HepG2 (cell line): Measurements from ENCODE around the gene RAB33B. TPM values are rescaled to one million over a fixed set of nuclear protein-coding genes. Genes with fewer than 3 reads are reported as not detected.
A peak's percentile ranks its signal among the peaks of the same experiment; 100 is the strongest.

Experiments
- AHR ChIP-seq: IDR thresholded peaks from 2 replicates; pipeline ENCODE4 v1.6.1; 2018; ENCODE audit warnings: missing genetic modification reagents, missing compliant biosample characterization
- CREM ChIP-seq, 2 experiments: sonication (generic) in 1 of 2; formaldehyde crosslinking in 1 of 2; IDR thresholded peaks; 2 replicates each; pipeline versions ENCODE4 v1.4.0 to v1.6.1; 2016 to 2020; ENCODE audit warnings: antibody characterized with exemption in 1 of 2, mild to moderate bottlenecking in 1 of 2, missing genetic modification reagents in 1 of 2
- FOSL1 ChIP-seq: sonication (generic); formaldehyde crosslinking; IDR thresholded peaks from 2 replicates; pipeline ENCODE4 v1.9.0; 2021; ENCODE audit warnings: missing genetic modification reagents, borderline replicate concordance
- GTF3A ChIP-seq: sonication (generic); formaldehyde crosslinking; conservative IDR thresholded peaks from 2 replicates; pipeline ENCODE4 v1.4.0; 2020; ENCODE audit warnings: mild to moderate bottlenecking, missing genetic modification reagents
- IKZF4 ChIP-seq: sonication (generic); formaldehyde crosslinking; IDR thresholded peaks from 2 replicates; pipeline ENCODE4 v1.5.1; 2020; ENCODE audit warnings: borderline replicate concordance, mild to moderate bottlenecking, low read depth, missing genetic modification reagents; ENCODE audit errors: not compliant biosample characterization
- KDM4B ChIP-seq: sonication (generic); formaldehyde crosslinking; IDR thresholded peaks from 2 replicates; pipeline ENCODE4 v1.4.0; 2020; ENCODE audit warnings: missing genetic modification reagents
- NCOR1 ChIP-seq: fragments of 200-600 bp; sonication (generic); IDR thresholded peaks from 2 replicates; pipeline ENCODE4 v1.7.0; 2017; ENCODE audit warnings: antibody characterized with exemption, low read length, borderline replicate concordance
- NR2F6 ChIP-seq, 2 experiments: IDR thresholded peaks; 2 replicates each; pipeline ENCODE4 v1.6.1; 2016; ENCODE audit warnings: antibody characterized with exemption in 1 of 2, mild to moderate bottlenecking in 1 of 2
- PITX1 ChIP-seq: sonication (generic); formaldehyde crosslinking; IDR thresholded peaks from 2 replicates; pipeline ENCODE4 v1.5.1; 2020; ENCODE audit warnings: mild to moderate bottlenecking, missing genetic modification reagents
- POGZ ChIP-seq: sonication (generic); formaldehyde crosslinking; IDR thresholded peaks from 2 replicates; pipeline ENCODE4 v1.4.0; 2020; ENCODE audit warnings: mild to moderate bottlenecking, missing genetic modification reagents
- RBAK ChIP-seq: sonication (generic); formaldehyde crosslinking; IDR thresholded peaks from 2 replicates; pipeline ENCODE4 v1.5.1; 2020; ENCODE audit warnings: mild to moderate bottlenecking, missing genetic modification reagents
- SKIL ChIP-seq: sonication (generic); formaldehyde crosslinking; IDR thresholded peaks from 2 replicates; pipeline ENCODE4 v1.8.0; 2022; ENCODE audit warnings: missing genetic modification reagents, mild to moderate bottlenecking, moderate library complexity, borderline replicate concordance
- THYN1 ChIP-seq: sonication (generic); formaldehyde crosslinking; IDR thresholded peaks from 2 replicates; pipeline ENCODE4 v1.8.1; 2023; ENCODE audit warnings: low read depth, mild to moderate bottlenecking, moderate library complexity, missing genetic modification reagents, borderline replicate concordance
- ZFP82 ChIP-seq: sonication (generic); formaldehyde crosslinking; IDR thresholded peaks from 2 replicates; pipeline ENCODE4 v1.5.1; 2020; ENCODE audit warnings: mild to moderate bottlenecking, missing genetic modification reagents, borderline replicate concordance
- ZNF503 ChIP-seq: sonication (generic); formaldehyde crosslinking; IDR thresholded peaks from 2 replicates; pipeline ENCODE4 v1.4.0; 2020; ENCODE audit warnings: missing genetic modification reagents
- ZNF597 ChIP-seq: sonication (generic); formaldehyde crosslinking; IDR thresholded peaks from 2 replicates; pipeline ENCODE4 v1.5.0; 2020; ENCODE audit warnings: missing genetic modification reagents
- ZNF709 ChIP-seq: sonication (generic); formaldehyde crosslinking; IDR thresholded peaks from 2 replicates; pipeline ENCODE4 v1.5.0; 2020; ENCODE audit warnings: mild to moderate bottlenecking, missing genetic modification reagents
- ZNF780A ChIP-seq: sonication (generic); formaldehyde crosslinking; IDR thresholded peaks from 2 replicates; pipeline ENCODE4 v1.8.0; 2022; ENCODE audit warnings: mild to moderate bottlenecking, missing genetic modification reagents, moderate library complexity
- ZSCAN9 ChIP-seq: IDR thresholded peaks from 2 replicates; pipeline ENCODE4 v1.6.1; 2016; ENCODE audit warnings: borderline replicate concordance
- ZZZ3 ChIP-seq: sonication (generic); formaldehyde crosslinking; IDR thresholded peaks from 2 replicates; pipeline ENCODE4 v1.4.0; 2020; ENCODE audit warnings: missing genetic modification reagents, mild to moderate bottlenecking, borderline replicate concordance
- polyA plus RNA-seq, 8 experiments: library from polyadenylated mRNA; depleted of rRNA in 3 of 8; stranded (reverse) in 7 of 8; unstranded in 1 of 8; fragments of >200 nt; fragmentation: Illumina TruSeq in 4 of 8; extraction: Trizol in 4 of 8; gene quantifications; 2 replicates each; pipeline versions ENCODE4 v1.2.1 to v1.2.3, GENCODE V29; 2011 to 2016; ENCODE audit warnings: low read depth in 4 of 8, missing spikeins in 1 of 8, mixed read lengths in 1 of 8; ENCODE audit not compliant: insufficient read depth in 1 of 8
- total RNA-seq, 5 experiments: library from RNA; depleted of rRNA; stranded (reverse); fragments of >200 nt; fragmentation: Illumina TruSeq; extraction: Trizol; gene quantifications; 2 replicates each; pipeline ENCODE4 v1.2.3, GENCODE V29; 2016; ENCODE audit warnings: low read depth in 1 of 5
- TF ChIP-seq, protein P1 (sequence below): sonication (generic); formaldehyde crosslinking; IDR thresholded peaks from 2 replicates; pipeline ENCODE4 v1.4.0; 2020; ENCODE audit warnings: missing genetic modification reagents
- TF ChIP-seq, protein P2 (sequence below): sonication (generic); formaldehyde crosslinking; IDR thresholded peaks from 2 replicates; pipeline ENCODE4 v1.5.0; 2020; ENCODE audit warnings: mild to moderate bottlenecking, low read depth, missing genetic modification reagents, borderline replicate concordance

The RAB33B gene
- total and polyA plus RNA-seq, 2 of the 13 experiments (the other 11 are each of a cell fraction or from before 2014, with no cell fraction given) = 7.6 to 8.1 TPM

DNA sequence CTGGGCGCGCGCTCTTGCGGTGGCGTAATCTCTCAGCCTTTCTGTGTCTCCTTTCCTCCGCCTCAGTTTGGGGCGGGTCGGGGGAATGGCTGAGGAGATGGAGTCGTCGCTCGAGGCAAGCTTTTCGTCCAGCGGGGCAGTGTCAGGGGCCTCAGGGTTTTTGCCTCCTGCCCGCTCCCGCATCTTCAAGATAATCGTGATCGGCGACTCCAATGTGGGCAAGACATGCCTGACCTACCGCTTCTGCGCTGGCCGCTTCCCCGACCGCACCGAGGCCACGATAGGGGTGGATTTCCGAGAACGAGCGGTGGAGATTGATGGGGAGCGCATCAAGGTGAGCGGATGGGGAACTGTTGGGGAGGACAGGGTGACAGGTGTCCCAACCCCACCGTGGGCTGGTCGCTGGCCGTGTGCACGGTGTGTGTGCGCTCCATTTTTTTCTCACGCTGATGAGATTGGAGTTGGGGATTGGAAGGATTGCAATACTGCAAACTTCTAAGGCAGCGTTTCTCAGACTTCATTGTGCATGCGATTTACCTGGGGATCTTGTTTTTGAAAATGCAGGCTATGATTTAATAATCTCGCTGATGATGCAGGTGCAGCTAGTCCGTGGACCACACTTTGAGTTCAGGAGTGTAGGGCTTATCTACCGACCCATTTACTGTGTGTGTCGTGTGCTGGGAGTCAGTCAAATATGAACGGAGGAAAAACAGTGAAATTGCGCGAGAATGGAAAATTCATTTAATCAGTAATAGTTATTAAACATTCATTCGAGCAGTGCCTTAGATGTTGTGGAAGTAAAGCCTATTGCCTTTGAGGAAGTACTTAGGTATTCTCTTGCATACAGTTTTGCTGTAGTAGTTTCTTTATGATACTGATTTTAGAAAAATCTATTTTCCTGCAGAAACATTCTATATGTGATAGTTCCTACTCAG is at the start of gene RAB33B (continued):
- no peak for TF ChIP-seq ZNF503 (CRISPR knock-in tag)
- TF ChIP-seq CREM (IDR thresholded peaks at IDR 0.05) = no peak
- no peak for TF ChIP-seq CREM (CRISPR knock-in tag; IDR thresholded peaks at IDR 0.05)
- no peak for TF ChIP-seq FOSL1 (CRISPR knock-in tag)
- TF ChIP-seq ZSCAN9 (CRISPR knock-in tag) = no peak; the same call in 1 of the 2 replicates
- TF ChIP-seq AHR = no peak
- 0 out of 2 replicates have a peak, but pooled peaks have one; percentile 23 for TF ChIP-seq ZFP82 (CRISPR knock-in tag)
- 0 out of 2 replicates have a peak, but pooled peaks have one; percentile 58 for TF ChIP-seq ZNF780A (CRISPR knock-in tag)
- no peak for TF ChIP-seq ZNF597 (CRISPR knock-in tag)
- TF ChIP-seq GTF3A (CRISPR knock-in tag) = no peak
- no peak for TF ChIP-seq THYN1 (CRISPR knock-in tag)
- no peak for TF ChIP-seq ZNF709 (CRISPR knock-in tag)
- TF ChIP-seq, protein P1, sequence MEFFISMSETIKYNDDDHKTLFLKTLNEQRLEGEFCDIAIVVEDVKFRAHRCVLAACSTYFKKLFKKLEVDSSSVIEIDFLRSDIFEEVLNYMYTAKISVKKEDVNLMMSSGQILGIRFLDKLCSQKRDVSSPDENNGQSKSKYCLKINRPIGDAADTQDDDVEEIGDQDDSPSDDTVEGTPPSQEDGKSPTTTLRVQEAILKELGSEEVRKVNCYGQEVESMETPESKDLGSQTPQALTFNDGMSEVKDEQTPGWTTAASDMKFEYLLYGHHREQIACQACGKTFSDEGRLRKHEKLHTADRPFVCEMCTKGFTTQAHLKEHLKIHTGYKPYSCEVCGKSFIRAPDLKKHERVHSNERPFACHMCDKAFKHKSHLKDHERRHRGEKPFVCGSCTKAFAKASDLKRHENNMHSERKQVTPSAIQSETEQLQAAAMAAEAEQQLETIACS (CRISPR knock-in tag) = 0 out of 2 replicates have a peak, but pooled peaks have one; percentile 53
- no peak for TF ChIP-seq POGZ (CRISPR knock-in tag)
- no peak for TF ChIP-seq KDM4B (CRISPR knock-in tag)
- TF ChIP-seq NCOR1 = no peak
- TF ChIP-seq NR2F6 (IDR thresholded peaks at IDR 0.05) = no peak
- no peak for TF ChIP-seq NR2F6 (CRISPR knock-in tag; IDR thresholded peaks at IDR 0.05)
- no peak for TF ChIP-seq ZZZ3
- no peak for TF ChIP-seq PITX1 (CRISPR knock-in tag)
- TF ChIP-seq, protein P2, sequence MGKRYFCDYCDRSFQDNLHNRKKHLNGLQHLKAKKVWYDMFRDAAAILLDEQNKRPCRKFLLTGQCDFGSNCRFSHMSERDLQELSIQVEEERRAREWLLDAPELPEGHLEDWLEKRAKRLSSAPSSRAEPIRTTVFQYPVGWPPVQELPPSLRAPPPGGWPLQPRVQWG (CRISPR knock-in tag) = no peak
- TF ChIP-seq RBAK (CRISPR knock-in tag) = no peak
- TF ChIP-seq IKZF4 (CRISPR knock-in tag) = no peak
- 0 out of 2 replicates have a peak, but pooled peaks have one; percentile 31 for TF ChIP-seq SKIL (CRISPR knock-in tag)
